MCF 10A (cell line): ENCODE measurements around the gene MYOZ1. TPM values are rescaled to one million over a fixed set of nuclear protein-coding genes. Genes with fewer than 3 reads are reported as not detected.
A peak's percentile ranks its signal among the peaks of the same experiment; 100 is the strongest.

Experiments used
- BruUV-seq: library from RNA; stranded (reverse); fragments of 400-500 nt; replicated peaks from 2 replicates; lab custom pipeline; 2021; lab: Mats Ljungman, UMichigan
- CTCF ChIA-PET: fragments of 300-600 bp; sonication (Branson Sonifier 250); formaldehyde crosslinking; extraction: SDS; loops from one replicate; lab custom pipeline; 2021; ENCODE audit warnings: antibody characterized with exemption, inconsistent platforms; lab: Yijun Ruan, JAX
- POLR2A ChIA-PET: fragments of 300-600, 350-650 bp; sonication (Branson Sonifier 250); formaldehyde crosslinking; extraction: SDS; loops from one replicate; lab custom pipeline; 2020; ENCODE audit warnings: antibody characterized with exemption, inconsistent platforms; lab: Yijun Ruan, JAX
- DNase-seq: peaks from one replicate; pipeline ENCODE4 v3.0.0-alpha.2; 2018; ENCODE audit not compliant: unreplicated experiment
- H3K27ac Mint-ChIP-seq: one replicate; pipeline ENCODE4 v1.8.0; 2022; ENCODE audit warnings: mild to moderate bottlenecking, low read depth, mixed read lengths; ENCODE audit not compliant: unreplicated experiment
- H3K27me3 Mint-ChIP-seq: one replicate; pipeline ENCODE4 v1.8.0; 2022; ENCODE audit warnings: mixed read lengths; ENCODE audit not compliant: insufficient read depth, unreplicated experiment
- H3K36me3 Mint-ChIP-seq: one replicate; pipeline ENCODE4 v1.8.0; 2022; ENCODE audit warnings: mild to moderate bottlenecking, moderate library complexity, mixed read lengths; ENCODE audit not compliant: insufficient read depth, unreplicated experiment
- H3K4me1 Mint-ChIP-seq: one replicate; pipeline ENCODE4 v1.8.0; 2022; ENCODE audit warnings: mixed read lengths; ENCODE audit not compliant: insufficient read depth, unreplicated experiment
- H3K4me3 Mint-ChIP-seq: one replicate; pipeline ENCODE4 v1.8.0; 2022; ENCODE audit warnings: mild to moderate bottlenecking, moderate library complexity, mixed read lengths; ENCODE audit not compliant: unreplicated experiment
- H3K9me3 Mint-ChIP-seq: one replicate; pipeline ENCODE4 v1.8.0; 2022; ENCODE audit warnings: mixed read lengths; ENCODE audit not compliant: unreplicated experiment
- CTCF ChIP-seq: fragments of 200-600 bp; IDR thresholded peaks from one replicate; pipeline ENCODE4 v1.8.0; 2022; ENCODE audit warnings: antibody characterized with exemption, mild to moderate bottlenecking; ENCODE audit not compliant: unreplicated experiment
- intact Hi-C: fragments of 100-400 bp; cut with micrococcal nuclease; formaldehyde crosslinking; loops from 2 replicates; pipeline ENCODE4 v1.14.1; 2022
- total RNA-seq: library from RNA; stranded (reverse); gene quantifications from 2 replicates; pipeline ENCODE4 v1.2.3, GENCODE V29; 2022

MYOZ1 gene
- total RNA-seq, 1 experiment from 2014 or later, result not detected

- Mint-ChIP-seq H3K4me3 (no peak overlapping the region), H3K36me3 (no peaks in the 10 kb centered on the region), H3K4me1 (no peaks in the 10 kb centered on the region), H3K27me3 (no peaks in the 10 kb centered on the region), H3K27ac (no peak overlapping the region), H3K9me3 (no peaks in the 10 kb centered on the region)
- POLR2A ChIA-PET, result interaction anchor here (0.8 kb wide), 1 partner anchor 10 kb away, joined by 3 read pairs; no protein-coding TSS in a partner anchor
- CTCF ChIA-PET, result interaction anchor here (0.6 kb wide), 1 partner anchor 37 kb away, joined by 3 read pairs; no protein-coding TSS in a partner anchor
- intact Hi-C loops, result no loop called here
- TF ChIP-seq CTCF, result no peak
- no peak for DNase-seq
- BruUV-seq, result no TSS peak
Measured at GRCh38 chr10:73614720-73615119, 26.6 kb downstream of the MYOZ1 start.

GRCh38 chr10:73609116-73609515 is 32.2 kb downstream of the MYOZ1 start:
- ChIA-PET CTCF (interaction anchor here (2.2 kb wide), 1 partner anchor 35 kb away, joined by 10 read pairs; no protein-coding TSS in a partner anchor), POLR2A (interaction anchor here (0.9 to 2.8 kb wide), 4 partner anchors 12 to 18 kb away, joined by 3 to 13 read pairs (median 4); no protein-coding TSS in a partner anchor)
- Mint-ChIP-seq H3K4me1 (no peaks in the 10 kb centered on the region), H3K27ac (no peak overlapping the region), H3K27me3 (no peaks in the 10 kb centered on the region), H3K36me3 (no peaks in the 10 kb centered on the region), H3K9me3 (no peaks in the 10 kb centered on the region), H3K4me3 (no peak overlapping the region)
- DNase-seq, result no peak
- intact Hi-C loops, result no loop called here
- no peak for TF ChIP-seq CTCF
- no TSS peak for BruUV-seq

- no peak for TF ChIP-seq CTCF
- ChIA-PET CTCF (interaction anchor here (0.6 to 2.5 kb wide), 5 partner anchors 10 to 80 kb away, joined by 3 to 8 read pairs (median 4); partner anchors contain the start of gene USP54), POLR2A (interaction anchor here (0.6 to 3.0 kb wide), 12 partner anchors 9 to 345 kb away, joined by 3 to 12 read pairs (median 4); partner anchors contain the start of gene USP54)
- DNase-seq, result peak; percentile 36
- intact Hi-C loops, result no loop called here
- Mint-ChIP-seq H3K27me3 (no peaks in the 10 kb centered on the region), H3K27ac (no peak overlapping the region), H3K9me3 (no peaks in the 10 kb centered on the region), H3K36me3 (no peaks in the 10 kb centered on the region), H3K4me3 (no peak overlapping the region), H3K4me1 (peaks cover 10% of the 10 kb centered on the region)
- no TSS peak for BruUV-seq
Measured at GRCh38 chr10:73601486-73601921, 39.8 kb downstream of the MYOZ1 start.

- Mint-ChIP-seq H3K27me3 (no peaks in the 10 kb centered on the region), H3K36me3 (no peaks in the 10 kb centered on the region), H3K4me1 (peaks cover 10% of the 10 kb centered on the region), H3K27ac (no peak overlapping the region), H3K9me3 (no peaks in the 10 kb centered on the region), H3K4me3 (no peak overlapping the region)
- intact Hi-C loops, result no loop called here
- ChIA-PET POLR2A (interaction anchor here (1.0 to 1.8 kb wide), 3 partner anchors 12 to 27 kb away, joined by 4 to 6 read pairs (median 6); no protein-coding TSS in a partner anchor), CTCF (no interaction called here)
- BruUV-seq, result no TSS peak
- no peak for TF ChIP-seq CTCF
- no peak for DNase-seq
Measured at GRCh38 chr10:73597346-73597745, 43.9 kb downstream of the MYOZ1 start.
